ENCODE data around the gene LCNL1. TPM values are rescaled to one million over a fixed set of nuclear protein-coding genes. Genes with fewer than 3 reads are reported as not detected.

LCNL1 gene
- polyA plus RNA-seq, 3 donors = 0.14 to 0.40 (median 0.39) TPM

- DNase-seq (ENCODE audit: extremely low read depth in 1 of 11, low read depth in 9 of 11, low spot score in 4 of 11) = no peak
Measured at GRCh38 chr9:136969774-136970173, 13.0 kb upstream of the LCNL1 start.

GRCh38 chr9:136970361-136970760 is 12.4 kb upstream of the LCNL1 start:
- DNase-seq (ENCODE audit: extremely low read depth in 1 of 11, low read depth in 9 of 11, low spot score in 4 of 11) = no peak

DNA sequence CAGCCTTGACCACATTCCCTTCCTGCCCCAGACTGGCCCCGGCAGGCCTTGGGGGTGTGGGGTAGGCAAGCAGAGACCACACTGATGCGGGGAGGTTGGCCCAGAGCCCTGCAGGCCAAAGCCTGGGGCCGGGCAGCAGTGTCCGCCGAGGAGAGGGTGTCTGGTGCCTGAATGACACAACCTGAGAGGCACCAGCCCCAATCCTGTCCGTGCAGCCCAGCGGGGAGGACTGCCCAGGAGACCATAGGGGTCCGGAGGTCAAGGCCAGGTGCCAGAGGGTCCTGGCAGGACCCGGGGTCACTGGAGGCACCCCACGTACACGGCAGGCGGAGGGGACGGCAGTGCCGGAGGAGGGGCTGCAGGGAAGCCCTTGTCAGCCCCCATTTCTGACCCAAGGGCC is 11.0 kb upstream of the LCNL1 start:
- no peak for DNase-seq (ENCODE audit: extremely low read depth in 1 of 11, low read depth in 9 of 11, low spot score in 4 of 11)

- no peak for DNase-seq (ENCODE audit: extremely low read depth in 1 of 11, low read depth in 9 of 11, low spot score in 4 of 11)
Measured at GRCh38 chr9:136972335-136972734, 10.5 kb upstream of the LCNL1 start.

- no peak for DNase-seq (ENCODE audit: extremely low read depth in 1 of 11, low read depth in 9 of 11, low spot score in 4 of 11)
Measured at GRCh38 chr9:136972743-136973142, 10.1 kb upstream of the LCNL1 start.

DNA sequence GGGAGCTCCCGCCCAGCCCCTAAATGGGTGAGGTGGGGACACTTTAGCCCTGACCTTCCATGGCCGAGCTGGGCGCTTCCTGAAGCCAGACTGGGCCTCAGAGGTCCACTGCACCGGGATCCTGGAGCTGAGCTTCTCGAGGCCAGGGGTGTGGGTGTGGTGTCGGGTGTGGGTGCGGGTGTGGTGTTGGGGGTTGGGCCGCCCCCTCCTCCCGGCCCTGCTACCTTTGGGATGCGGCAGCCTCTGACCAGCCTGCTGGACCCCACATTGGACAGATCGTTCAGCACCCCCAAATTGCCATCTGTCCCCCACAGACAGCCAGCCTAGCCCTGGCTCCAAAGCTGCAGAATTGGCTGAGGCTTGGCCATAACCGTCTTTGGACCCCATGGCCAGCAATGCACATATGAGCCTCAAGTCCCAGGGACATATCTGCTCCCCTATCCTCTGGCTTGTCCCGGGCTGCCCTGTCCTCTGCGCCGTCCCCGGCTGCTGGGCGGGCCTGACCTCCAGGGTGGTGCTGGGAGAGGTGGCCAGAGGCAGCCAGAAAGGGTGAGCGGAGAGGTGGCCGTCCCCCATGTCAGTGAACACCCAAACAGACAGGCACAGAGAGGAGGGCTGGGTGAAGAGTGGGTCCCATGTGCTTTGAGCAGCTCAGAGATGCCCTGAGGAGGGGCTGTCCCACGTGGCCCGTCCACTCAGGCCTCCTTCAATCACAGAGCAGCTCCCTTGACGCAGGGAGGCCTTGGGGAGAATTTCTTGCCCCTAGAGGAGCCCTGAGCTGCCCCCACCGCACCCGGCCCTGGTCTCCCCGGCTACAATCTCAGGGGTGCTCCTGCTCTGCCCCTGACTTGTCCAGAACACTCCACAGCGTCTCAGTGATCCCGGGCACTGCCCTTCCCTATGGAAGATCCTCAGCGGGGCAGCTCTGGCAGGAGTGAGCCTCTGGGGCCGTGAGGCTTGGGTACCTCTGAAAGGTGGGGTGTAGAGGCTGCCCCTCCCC is 8.9 kb upstream of the LCNL1 start:
- no peak for DNase-seq (ENCODE audit: extremely low read depth in 1 of 11, low read depth in 9 of 11, low spot score in 4 of 11)

GRCh38 chr9:136974817-136975535 is 7.8 kb upstream of the LCNL1 start:
- DNase-seq (ENCODE audit: extremely low read depth in 1 of 11, low read depth in 9 of 11, low spot score in 4 of 11) = no peak

DNA sequence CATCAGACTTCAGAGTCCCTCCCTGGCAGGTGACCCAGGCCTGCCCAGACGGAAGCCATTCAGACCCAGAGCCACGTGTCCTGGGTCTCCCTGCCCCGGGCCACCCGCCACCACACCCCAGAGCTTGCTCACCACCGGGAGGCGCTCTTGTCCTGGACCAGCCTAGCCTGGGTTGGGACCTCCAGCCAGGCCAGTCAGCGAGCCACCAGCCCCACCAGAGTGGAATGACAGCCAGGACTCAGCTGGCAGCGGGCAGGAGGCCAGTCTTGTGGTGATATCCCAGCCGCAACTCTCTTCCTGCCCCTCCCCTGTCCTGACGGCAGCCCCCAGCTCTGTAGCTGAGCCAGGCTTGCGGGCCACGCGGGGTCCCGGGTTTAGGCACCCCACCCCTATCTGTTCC is 7.1 kb upstream of the LCNL1 start:
- no peak for DNase-seq (ENCODE audit: extremely low read depth in 1 of 11, low read depth in 9 of 11, low spot score in 4 of 11)

DNA sequence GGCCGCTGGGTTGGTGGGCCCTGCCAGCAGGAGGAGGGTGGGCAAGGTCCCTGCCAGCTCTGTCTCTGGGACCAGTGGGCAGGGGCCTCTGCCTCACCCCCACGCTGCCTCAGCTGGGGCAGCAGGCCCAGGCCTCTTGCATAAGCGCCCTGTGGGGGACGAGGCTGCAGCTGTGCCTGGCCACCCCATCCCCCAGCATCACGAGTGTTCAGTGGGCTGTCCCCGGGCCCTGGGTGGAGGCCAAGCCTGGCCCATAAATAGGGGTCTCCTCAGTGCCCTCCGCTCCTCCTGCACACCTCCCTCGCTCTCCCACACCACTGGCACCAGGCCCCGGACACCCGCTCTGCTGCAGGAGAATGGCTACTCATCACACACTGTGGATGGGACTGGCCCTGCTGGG is 5.6 kb upstream of the LCNL1 start, which contains the start of gene PTGDS:
Gene PTGDS (plus strand): TSS at position 282 of the 400 bp plus-strand sequence. CDS start 75 bp downstream, at position 357.
- no peak for DNase-seq (ENCODE audit: extremely low read depth in 1 of 11, low read depth in 9 of 11, low spot score in 4 of 11)

DNA sequence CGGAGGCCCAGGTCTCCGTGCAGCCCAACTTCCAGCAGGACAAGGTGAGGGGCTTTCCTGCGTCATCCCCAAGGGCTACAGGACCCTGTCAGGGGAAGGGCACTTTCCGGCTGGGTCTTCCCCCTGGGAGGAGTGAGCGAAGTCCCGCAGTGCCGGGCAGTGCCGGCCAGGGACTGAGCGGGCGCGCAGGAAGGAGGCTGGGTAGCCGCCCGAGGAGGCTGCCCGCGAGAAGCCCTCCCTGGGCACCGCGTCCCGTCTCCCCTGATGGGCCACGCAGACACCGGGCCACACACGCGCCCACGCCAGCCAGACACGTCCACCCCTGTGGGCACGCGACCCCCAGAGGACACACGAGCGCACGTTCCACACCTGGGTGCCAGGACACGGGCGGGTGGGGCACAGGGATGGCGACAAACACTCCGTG is 5.1 kb upstream of the LCNL1 start:
- DNase-seq (ENCODE audit: extremely low read depth in 1 of 11, low read depth in 9 of 11, low spot score in 4 of 11) = no peak

- DNase-seq (ENCODE audit: extremely low read depth in 1 of 11, low read depth in 9 of 11, low spot score in 4 of 11) = peak in 3 of 11 donors; percentile 44 to 54 (median 49)
Measured at GRCh38 chr9:136978073-136978864, 4.5 kb upstream of the LCNL1 start.

- DNase-seq (ENCODE audit: extremely low read depth in 1 of 11, low read depth in 9 of 11, low spot score in 4 of 11) = no peak
Measured at GRCh38 chr9:136978865-136979544, 3.8 kb upstream of the LCNL1 start.

GRCh38 chr9:136979769-136980587 is 2.8 kb upstream of the LCNL1 start:
- no peak for DNase-seq (ENCODE audit: extremely low read depth in 1 of 11, low read depth in 9 of 11, low spot score in 4 of 11)

DNA sequence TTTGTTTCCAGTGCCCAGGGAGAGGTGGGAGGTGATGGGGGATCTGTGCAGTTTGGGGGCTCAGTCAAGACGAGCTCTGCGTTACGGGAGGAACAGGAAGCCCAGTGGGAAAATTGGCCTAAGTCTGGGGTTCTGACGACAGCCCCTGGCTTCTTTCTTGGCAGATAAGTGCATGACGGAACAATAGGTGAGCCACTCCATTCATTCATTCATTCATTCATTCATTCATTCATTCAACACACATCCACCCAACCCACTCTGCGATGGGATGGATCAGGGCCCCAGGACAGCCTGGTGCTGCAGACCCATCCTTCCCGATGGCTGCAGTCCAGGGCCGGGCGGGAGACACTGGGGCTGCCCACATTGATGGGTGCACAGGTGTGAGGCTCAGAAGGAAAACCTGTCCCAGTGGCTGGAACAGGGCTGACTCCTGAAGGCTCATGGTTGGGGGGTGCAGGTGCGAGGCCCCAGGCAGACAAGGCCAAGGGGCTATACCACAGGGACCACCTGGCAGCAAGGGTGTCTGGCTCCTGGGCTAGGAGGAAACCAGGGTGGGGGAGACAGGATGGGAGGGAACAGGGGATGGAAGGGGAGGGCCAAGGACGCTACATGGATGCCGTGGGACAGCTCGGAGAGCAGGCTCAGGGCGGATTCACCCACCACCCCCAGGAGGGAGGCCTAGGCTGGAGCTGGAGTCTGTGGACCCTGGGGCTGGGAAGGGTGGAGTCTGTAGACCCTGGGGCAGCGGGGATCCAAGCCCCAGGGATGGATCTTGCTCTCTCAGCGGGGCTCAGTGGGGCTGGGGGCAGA is 1.9 kb upstream of the LCNL1 start:
- DNase-seq (ENCODE audit: extremely low read depth in 1 of 11, low read depth in 9 of 11, low spot score in 4 of 11) = no peak

GRCh38 chr9:136981588-136982231 is 1.1 kb upstream of the LCNL1 start:
- no peak for DNase-seq (ENCODE audit: extremely low read depth in 1 of 11, low read depth in 9 of 11, low spot score in 4 of 11)

- no peak for DNase-seq (ENCODE audit: extremely low read depth in 1 of 11, low read depth in 9 of 11, low spot score in 4 of 11)
Measured at GRCh38 chr9:136983167-136983566, 374 bp downstream of the LCNL1 start.

Measured in renal cortex interstitium (tissue), 11 donors.